Neural crest cell (in vitro differentiated cells): ENCODE data around the gene FLAD1. TPM values are rescaled to one million over a fixed set of nuclear protein-coding genes. Genes with fewer than 3 reads are reported as not detected.

ENCODE experiments used
- DNase-seq: peaks from one replicate; pipeline ENCODE4 v3.0.0; 2021; ENCODE audit warnings: low read depth, mixed read lengths, low spot score
- H3K27ac Mint-ChIP-seq: one replicate; pipeline ENCODE4 v1.8.0; 2021; ENCODE audit warnings: mild to moderate bottlenecking, mixed read lengths; ENCODE audit not compliant: unreplicated experiment
- H3K27me3 Mint-ChIP-seq: 2 replicates; pipeline ENCODE4 v1.8.0; 2021; ENCODE audit warnings: low read depth, mild to moderate bottlenecking, mixed read lengths
- H3K36me3 Mint-ChIP-seq: 2 replicates; pipeline ENCODE4 v1.8.0; 2021; ENCODE audit warnings: low read depth, mild to moderate bottlenecking, mixed read lengths
- H3K4me1 Mint-ChIP-seq: 2 replicates; pipeline ENCODE4 v1.8.0; 2021; ENCODE audit warnings: mixed read lengths
- H3K4me3 Mint-ChIP-seq: one replicate; pipeline ENCODE4 v1.8.0; 2021; ENCODE audit warnings: mild to moderate bottlenecking, mixed read lengths
- H3K9me3 Mint-ChIP-seq: 2 replicates; pipeline ENCODE4 v1.8.0; 2021; ENCODE audit warnings: mixed read lengths
- microRNA-seq: library from miRNA; unstranded; fragments of <30 nt; microRNA quantifications from one replicate; pipeline ENCODE4, GENCODE V29; 2020
- total RNA-seq: library from RNA; stranded (reverse); gene quantifications from 2 replicates; pipeline ENCODE4 v1.2.1, GENCODE V29; 2021
- TF ChIP-seq, protein P1 (sequence below): fragments of 200-600 bp; sonication (generic); conservative IDR thresholded peaks from 2 replicates; pipeline ENCODE4 v1.5.0; 2021; ENCODE audit warnings: antibody characterized with exemption, mild to moderate bottlenecking

FLAD1 gene
- total RNA-seq, 1 donor from 2014 or later: 76.3 TPM

DNA sequence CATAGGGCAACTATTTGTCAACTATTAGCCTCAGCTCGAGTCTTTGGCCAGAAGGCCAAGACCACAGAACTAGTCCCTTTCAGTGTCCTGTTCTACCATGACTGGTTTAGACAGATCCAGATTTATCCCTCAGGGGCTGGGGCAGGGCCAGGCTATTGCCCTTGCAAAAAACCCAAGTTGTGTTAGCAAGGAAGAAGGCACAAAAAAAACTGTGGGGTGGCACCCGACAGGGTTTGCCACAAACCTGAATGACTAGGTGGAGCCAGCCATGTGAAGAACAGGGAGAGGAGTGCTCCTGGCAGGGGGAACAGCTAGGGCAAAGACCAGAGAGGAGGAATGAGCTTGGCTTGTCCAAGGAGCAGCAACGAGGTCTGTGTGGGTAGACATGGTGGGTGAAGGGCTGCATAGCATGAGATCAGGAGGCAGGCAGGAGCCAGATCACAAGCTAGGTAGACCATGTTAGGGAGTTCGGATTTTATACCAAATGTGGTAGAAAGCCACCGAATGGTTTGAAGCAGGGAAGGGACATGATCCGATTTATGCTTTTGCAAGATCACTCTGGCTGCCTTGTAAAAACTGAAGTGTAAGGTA is 54.8 kb downstream of the FLAD1 start:
- no peaks in the 10 kb centered on the region for H3K4me1 Mint-ChIP-seq

DNA sequence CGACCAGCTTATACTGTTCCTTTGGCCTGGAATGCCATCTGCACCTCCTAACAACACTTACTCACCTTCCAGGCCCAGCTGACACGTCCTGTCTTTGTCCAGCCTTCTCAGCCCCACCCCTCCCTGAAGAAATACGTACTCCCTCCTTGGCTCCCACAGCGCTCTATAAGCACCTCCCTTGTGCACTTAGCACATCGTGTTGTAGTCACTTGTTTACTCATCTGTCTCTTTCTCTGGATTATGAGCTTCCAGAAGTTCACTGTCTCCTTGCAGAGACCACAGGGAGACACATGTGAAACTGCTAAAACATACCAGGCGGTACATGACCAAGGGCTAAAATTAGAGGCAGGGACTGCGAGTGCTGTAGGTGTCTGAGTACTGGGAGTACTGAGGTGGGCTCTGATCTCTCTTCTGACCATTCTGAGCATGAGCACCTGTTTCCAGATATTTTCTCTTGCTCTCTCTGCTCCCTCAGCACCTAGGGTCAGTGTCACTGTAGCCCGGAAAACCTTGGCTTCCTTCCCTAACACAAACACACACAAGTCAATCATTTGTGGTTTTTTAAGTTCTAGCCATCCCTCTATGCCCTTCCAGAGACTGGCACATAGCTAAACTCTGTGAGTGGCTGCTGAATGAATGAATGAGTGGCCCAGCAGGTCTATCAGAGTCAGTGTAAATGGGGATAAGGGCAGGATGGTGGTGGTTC is 55.6 kb downstream of the FLAD1 start:
- Mint-ChIP-seq H3K36me3 (no peaks in the 10 kb centered on the region), H3K4me3 (no peak overlapping the region), H3K27ac (no peak overlapping the region)

More for the DNA sequence above, 54.8 kb downstream of the FLAD1 start:
- no peak for DNase-seq
- no peaks in the 10 kb centered on the region for H3K27me3 Mint-ChIP-seq
- H3K4me3 Mint-ChIP-seq: no peak overlapping the region
- H3K9me3 Mint-ChIP-seq: no peaks in the 10 kb centered on the region
- TF ChIP-seq, protein P1, sequence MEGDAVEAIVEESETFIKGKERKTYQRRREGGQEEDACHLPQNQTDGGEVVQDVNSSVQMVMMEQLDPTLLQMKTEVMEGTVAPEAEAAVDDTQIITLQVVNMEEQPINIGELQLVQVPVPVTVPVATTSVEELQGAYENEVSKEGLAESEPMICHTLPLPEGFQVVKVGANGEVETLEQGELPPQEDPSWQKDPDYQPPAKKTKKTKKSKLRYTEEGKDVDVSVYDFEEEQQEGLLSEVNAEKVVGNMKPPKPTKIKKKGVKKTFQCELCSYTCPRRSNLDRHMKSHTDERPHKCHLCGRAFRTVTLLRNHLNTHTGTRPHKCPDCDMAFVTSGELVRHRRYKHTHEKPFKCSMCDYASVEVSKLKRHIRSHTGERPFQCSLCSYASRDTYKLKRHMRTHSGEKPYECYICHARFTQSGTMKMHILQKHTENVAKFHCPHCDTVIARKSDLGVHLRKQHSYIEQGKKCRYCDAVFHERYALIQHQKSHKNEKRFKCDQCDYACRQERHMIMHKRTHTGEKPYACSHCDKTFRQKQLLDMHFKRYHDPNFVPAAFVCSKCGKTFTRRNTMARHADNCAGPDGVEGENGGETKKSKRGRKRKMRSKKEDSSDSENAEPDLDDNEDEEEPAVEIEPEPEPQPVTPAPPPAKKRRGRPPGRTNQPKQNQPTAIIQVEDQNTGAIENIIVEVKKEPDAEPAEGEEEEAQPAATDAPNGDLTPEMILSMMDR: no peak
- no peak overlapping the region for H3K27ac Mint-ChIP-seq
- no peaks in the 10 kb centered on the region for H3K36me3 Mint-ChIP-seq

DNA sequence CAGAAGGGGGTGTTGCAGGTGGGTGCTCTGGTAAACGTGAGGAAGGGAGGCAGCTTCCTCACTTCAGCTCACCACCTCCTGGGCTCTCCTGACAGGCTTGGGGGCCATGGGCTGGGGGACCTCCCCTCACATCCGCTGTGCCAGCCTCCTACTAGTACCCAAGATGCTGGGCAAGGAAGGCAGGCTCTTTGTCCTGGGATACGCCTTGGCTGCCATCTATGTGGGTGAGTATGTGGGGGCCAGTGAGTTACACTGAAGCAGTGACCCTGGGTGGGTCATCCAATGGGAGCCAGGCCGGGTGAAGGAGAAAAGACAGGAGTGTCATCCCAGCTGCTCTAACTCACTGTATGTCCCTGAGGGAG is 56.1 kb downstream of the FLAD1 start:
- Mint-ChIP-seq H3K4me1 (peaks cover under 1% of the 10 kb centered on the region), H3K4me3 (no peak overlapping the region), H3K27ac (no peak overlapping the region), H3K36me3 (no peaks in the 10 kb centered on the region), H3K27me3 (no peaks in the 10 kb centered on the region), H3K9me3 (no peaks in the 10 kb centered on the region)
- TF ChIP-seq, protein P1: no peak
- DNase-seq: no peak

More for the DNA sequence above, 55.6 kb downstream of the FLAD1 start:
- Mint-ChIP-seq H3K4me1 (no peaks in the 10 kb centered on the region), H3K9me3 (no peaks in the 10 kb centered on the region), H3K27me3 (no peaks in the 10 kb centered on the region)
- no peak for DNase-seq
- TF ChIP-seq, protein P1: no peak

DNA sequence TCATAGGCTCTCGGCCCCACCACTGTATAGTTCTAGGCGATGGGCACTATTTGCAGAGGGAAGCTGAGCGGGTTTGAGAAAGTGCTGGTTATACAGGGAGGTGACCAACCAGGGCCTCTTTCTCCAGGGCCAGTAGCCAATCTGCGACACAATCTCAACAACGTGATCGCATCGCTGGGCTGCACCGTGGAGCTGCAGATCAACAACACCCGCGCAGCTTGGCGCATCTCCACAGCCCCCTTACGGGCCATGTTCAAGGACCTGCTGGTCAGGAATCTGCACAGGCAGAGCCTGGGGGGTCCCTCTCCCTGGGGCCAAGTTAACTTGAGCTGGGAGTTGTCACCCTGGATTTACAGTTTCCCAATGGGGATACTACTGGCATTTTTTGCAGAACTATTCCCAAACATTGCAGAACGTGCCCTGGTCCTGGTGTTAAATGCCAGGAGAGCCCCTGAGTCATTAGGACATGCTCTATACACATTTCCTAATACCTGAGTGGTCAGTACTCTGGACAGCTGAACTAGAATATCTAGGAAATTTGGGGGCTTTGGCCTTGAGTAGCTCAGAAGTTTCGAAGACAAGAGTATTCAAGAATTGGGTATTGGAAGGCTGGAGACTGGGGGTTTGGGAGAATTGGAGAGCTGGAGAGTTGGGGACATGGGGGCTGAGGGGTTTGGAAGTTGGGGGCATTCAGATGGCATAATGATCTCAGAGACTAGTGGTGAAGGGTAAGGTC is 57.4 kb downstream of the FLAD1 start:
- Mint-ChIP-seq H3K36me3 (no peaks in the 10 kb centered on the region), H3K9me3 (no peaks in the 10 kb centered on the region), H3K27ac (no peak overlapping the region), H3K4me3 (no peak overlapping the region), H3K4me1 (peaks cover 10% of the 10 kb centered on the region), H3K27me3 (no peaks in the 10 kb centered on the region)
- TF ChIP-seq, protein P1: no peak
- no peak for DNase-seq

Small RNA genes within 50 kb of the gene (microRNA-seq; reads per million reads assigned to microRNA genes)
- not detected for gene MIR4258

Other genes with a start within 250 kb of the FLAD1 start
- 0.84 and 1.1 TPM in 2 replicates for gene KCNN3, start 113.1 kb upstream of the FLAD1 start, total RNA-seq
- 33.8 and 37.0 TPM in 2 replicates for gene PMVK, start 46.6 kb upstream of the FLAD1 start, total RNA-seq
- 17.1 and 18.5 TPM in 2 replicates for gene PBXIP1, start 27.2 kb upstream of the FLAD1 start, total RNA-seq
- 63.3 and 65.1 TPM in 2 replicates for gene PYGO2, start 21.6 kb upstream of the FLAD1 start, total RNA-seq
- 90.3 and 92.9 TPM in 2 replicates for gene SHC1, start 12.6 kb upstream of the FLAD1 start, total RNA-seq
- 211 and 217 TPM in 2 replicates for gene CKS1B, start 8.7 kb upstream of the FLAD1 start, total RNA-seq
- gene LENEP, start 10.2 kb downstream of the FLAD1 start, total RNA-seq: 1.9 and 2.5 TPM in 2 replicates
- 5.9 and 6.9 TPM in 2 replicates for gene ZBTB7B, start 19.5 kb downstream of the FLAD1 start, total RNA-seq
- 1.3 and 3.4 TPM in 2 replicates for gene DCST2, start 50.4 kb downstream of the FLAD1 start, total RNA-seq
- gene DCST1, start 50.5 kb downstream of the FLAD1 start, total RNA-seq: not detected in 2 replicates
- gene ADAM15, start 68.0 kb downstream of the FLAD1 start, total RNA-seq: 82.2 and 85.1 TPM in 2 replicates
- 26.4 and 28.5 TPM in 2 replicates for gene EFNA4, start 80.4 kb downstream of the FLAD1 start, total RNA-seq
- gene EFNA3, start 95.5 kb downstream of the FLAD1 start, total RNA-seq: 5.6 and 6.6 TPM in 2 replicates
- 0.50 and 0.77 TPM in 2 replicates for gene EFNA1, start 144.5 kb downstream of the FLAD1 start, total RNA-seq
- 23.2 and 25.1 TPM in 2 replicates for gene SLC50A1, start 152.5 kb downstream of the FLAD1 start, total RNA-seq
- 77.7 and 80.0 TPM in 2 replicates for gene DPM3, start 157.2 kb downstream of the FLAD1 start, total RNA-seq
- 125 and 152 TPM in 2 replicates for gene KRTCAP2, start 190.0 kb downstream of the FLAD1 start, total RNA-seq
- 9.8 and 10.0 TPM in 2 replicates for gene TRIM46, start 190.5 kb downstream of the FLAD1 start, total RNA-seq
- 21.4 TPM in 2 replicates for gene THBS3, start 224.6 kb downstream of the FLAD1 start, total RNA-seq
- gene MTX1, start 225.4 kb downstream of the FLAD1 start, total RNA-seq: 36.0 and 38.3 TPM in 2 replicates